Measurements from ENCODE around the gene DPP6.

The DPP6 gene

GRCh38 chr7:154451480-154452457, 399.6 kb downstream of the DPP6 start:
- no peak for DNase-seq
- no peak for ATAC-seq

- no peak for ATAC-seq
- DNase-seq = no peak
These were observed 411.6 kb downstream of the DPP6 start for GRCh38 chr7:154463794-154464193.

GRCh38 chr7:154469652-154470051, 417.5 kb downstream of the DPP6 start:
- DNase-seq = no peak
- no peak for ATAC-seq

GRCh38 chr7:154472343-154472742, 420.1 kb downstream of the DPP6 start:
- DNase-seq (no peak), ATAC-seq (no peak)

- no peak for DNase-seq
- ATAC-seq = no peak
These were observed 421.2 kb downstream of the DPP6 start for GRCh38 chr7:154473360-154473759.

- DNase-seq (no peak), ATAC-seq (no peak)
These were observed 422.8 kb downstream of the DPP6 start for GRCh38 chr7:154474903-154475520.

- ATAC-seq = no peak
These were observed 423.7 kb downstream of the DPP6 start for GRCh38 chr7:154475864-154476263.

GRCh38 chr7:154480817-154481216, 428.6 kb downstream of the DPP6 start:
- no peak for DNase-seq

More at GRCh38 chr7:154475864-154476263, 423.7 kb downstream of the DPP6 start:
- DNase-seq = no peak

GRCh38 chr7:154482863-154483262, 430.7 kb downstream of the DPP6 start:
- no peak for ATAC-seq
- no peak for DNase-seq

More at GRCh38 chr7:154480817-154481216, 428.6 kb downstream of the DPP6 start:
- no peak for ATAC-seq

- DNase-seq (no peak), ATAC-seq (no peak)
These were observed 432.2 kb downstream of the DPP6 start for GRCh38 chr7:154484406-154484805.

GRCh38 chr7:154484943-154485342, 432.7 kb downstream of the DPP6 start:
- DNase-seq = no peak
- no peak for ATAC-seq

GRCh38 chr7:154489897-154490296, 437.7 kb downstream of the DPP6 start:
- ATAC-seq (no peak), DNase-seq (no peak)

- ATAC-seq (no peak), DNase-seq (no peak)
These were observed 441.4 kb downstream of the DPP6 start for GRCh38 chr7:154493594-154493993.

GRCh38 chr7:154497751-154498150, 445.6 kb downstream of the DPP6 start:
- ATAC-seq (no peak), DNase-seq (no peak)

GRCh38 chr7:154503962-154504550, 451.9 kb downstream of the DPP6 start:
- DNase-seq = no peak
- ATAC-seq = no peak

GRCh38 chr7:154504918-154505317, 452.7 kb downstream of the DPP6 start:
- DNase-seq = no peak
- ATAC-seq = no peak

- ATAC-seq (no peak), DNase-seq (no peak)
These were observed 453.2 kb downstream of the DPP6 start for GRCh38 chr7:154505362-154505761.

- DNase-seq (no peak), ATAC-seq (no peak)
These were observed 457.0 kb downstream of the DPP6 start for GRCh38 chr7:154509192-154509591.

- ATAC-seq = no peak
- DNase-seq = no peak
These were observed 460.1 kb downstream of the DPP6 start for GRCh38 chr7:154512121-154512833.

GRCh38 chr7:154517768-154518167, 465.6 kb downstream of the DPP6 start:
- no peak for DNase-seq
- ATAC-seq = no peak

GRCh38 chr7:154519229-154519628, 467.0 kb downstream of the DPP6 start:
- no peak for DNase-seq
- no peak for ATAC-seq

- no peak for ATAC-seq
- no peak for DNase-seq
These were observed 477.9 kb downstream of the DPP6 start for GRCh38 chr7:154530136-154530535.

Data from stimulated activated naive CD8-positive, alpha-beta T cell treated with anti-CD3 and anti-CD28 coated beads, Interleukin-15, Interleukin-2, amounts not matched to agents 100 U/mL and 50 U/mL, for 24 hours (primary cell).